ENCODE measurements around the gene NCOR1.
"Not testable (repeated sequence)": the region's sequence is repeated elsewhere in the genome, so short reads cannot be mapped to it uniquely, and the experiment has no call there.

Gene NCOR1

GRCh38 chr17:16083223-16083622 is 132.1 kb downstream of the NCOR1 start:
- no peak for DNase-seq

GRCh38 chr17:16081507-16082087 is 133.7 kb downstream of the NCOR1 start:
- no peak for DNase-seq

- DNase-seq, result no peak
These were observed 135.0 kb downstream of the NCOR1 start for GRCh38 chr17:16080366-16080765.

GRCh38 chr17:16075949-16076348 is 139.4 kb downstream of the NCOR1 start:
- no peak for DNase-seq

- DNase-seq, result no peak
These were observed 140.9 kb downstream of the NCOR1 start for GRCh38 chr17:16074423-16074822.

- DNase-seq, result no peak
These were observed 141.5 kb downstream of the NCOR1 start for GRCh38 chr17:16073845-16074244.

GRCh38 chr17:16072031-16072430 is 143.3 kb downstream of the NCOR1 start:
- DNase-seq, result no peak

- DNase-seq, result no peak
These were observed 147.0 kb downstream of the NCOR1 start for GRCh38 chr17:16068323-16068722.

- no peak for DNase-seq
These were observed 149.2 kb downstream of the NCOR1 start for GRCh38 chr17:16066125-16066524.

- DNase-seq, result no peak
These were observed 153.7 kb downstream of the NCOR1 start for GRCh38 chr17:16061631-16062030.

- not testable (repeated sequence) for DNase-seq
These were observed 160.2 kb downstream of the NCOR1 start for GRCh38 chr17:16055139-16055538.

GRCh38 chr17:16052486-16052885 is 162.8 kb downstream of the NCOR1 start:
- DNase-seq, result no peak

- DNase-seq, result no peak
These were observed 164.5 kb downstream of the NCOR1 start for GRCh38 chr17:16050844-16051243.

- DNase-seq, result no peak
These were observed 166.4 kb downstream of the NCOR1 start for GRCh38 chr17:16048811-16049449.

GRCh38 chr17:16046966-16047365 is 168.4 kb downstream of the NCOR1 start:
- no peak for DNase-seq

GRCh38 chr17:16044487-16044886 is 170.8 kb downstream of the NCOR1 start:
- no peak for DNase-seq

GRCh38 chr17:16040710-16041251 is 174.6 kb downstream of the NCOR1 start:
- no peak for DNase-seq

- no peak for DNase-seq
These were observed 177.7 kb downstream of the NCOR1 start for GRCh38 chr17:16037636-16038035.

- DNase-seq, result no peak
These were observed 179.1 kb downstream of the NCOR1 start for GRCh38 chr17:16036261-16036660.

GRCh38 chr17:16033729-16034349 is 181.5 kb downstream of the NCOR1 start:
- no peak for DNase-seq

- no peak for DNase-seq
These were observed 187.4 kb downstream of the NCOR1 start for GRCh38 chr17:16027708-16028584.

- DNase-seq, result no peak
These were observed 188.4 kb downstream of the NCOR1 start for GRCh38 chr17:16026895-16027294.

- DNase-seq, result no peak
These were observed 190.1 kb downstream of the NCOR1 start for GRCh38 chr17:16025202-16025601.
